ENCODE data around the gene RPE65.

DNA sequence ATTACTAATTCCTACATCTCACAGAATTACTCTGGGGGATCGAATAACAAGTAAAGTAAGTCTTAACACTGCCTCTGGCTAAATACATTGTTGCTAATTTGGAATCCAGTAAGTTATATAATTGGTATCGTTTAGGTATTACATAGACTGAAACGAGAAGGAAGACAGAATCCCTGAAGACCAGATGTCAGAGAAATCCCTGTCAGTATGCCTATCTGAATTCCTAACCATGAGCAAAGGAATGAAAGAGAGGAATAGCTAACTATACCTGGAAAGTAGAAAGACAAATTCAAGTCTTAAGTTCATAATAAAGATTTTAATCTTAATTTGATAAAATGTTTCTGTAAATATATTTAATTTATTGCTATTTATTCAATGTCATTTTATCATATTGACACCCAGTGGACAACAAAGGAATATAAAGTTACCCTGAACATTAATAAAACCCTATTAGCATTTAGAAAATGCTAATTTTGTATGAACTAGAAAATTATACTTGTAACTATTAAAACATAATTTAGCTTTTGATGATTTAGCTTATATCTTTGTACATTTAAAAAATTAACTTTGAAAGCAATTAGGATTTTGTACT is 35.8 kb upstream of the RPE65 start:
- TF ChIP-seq, protein P1, sequence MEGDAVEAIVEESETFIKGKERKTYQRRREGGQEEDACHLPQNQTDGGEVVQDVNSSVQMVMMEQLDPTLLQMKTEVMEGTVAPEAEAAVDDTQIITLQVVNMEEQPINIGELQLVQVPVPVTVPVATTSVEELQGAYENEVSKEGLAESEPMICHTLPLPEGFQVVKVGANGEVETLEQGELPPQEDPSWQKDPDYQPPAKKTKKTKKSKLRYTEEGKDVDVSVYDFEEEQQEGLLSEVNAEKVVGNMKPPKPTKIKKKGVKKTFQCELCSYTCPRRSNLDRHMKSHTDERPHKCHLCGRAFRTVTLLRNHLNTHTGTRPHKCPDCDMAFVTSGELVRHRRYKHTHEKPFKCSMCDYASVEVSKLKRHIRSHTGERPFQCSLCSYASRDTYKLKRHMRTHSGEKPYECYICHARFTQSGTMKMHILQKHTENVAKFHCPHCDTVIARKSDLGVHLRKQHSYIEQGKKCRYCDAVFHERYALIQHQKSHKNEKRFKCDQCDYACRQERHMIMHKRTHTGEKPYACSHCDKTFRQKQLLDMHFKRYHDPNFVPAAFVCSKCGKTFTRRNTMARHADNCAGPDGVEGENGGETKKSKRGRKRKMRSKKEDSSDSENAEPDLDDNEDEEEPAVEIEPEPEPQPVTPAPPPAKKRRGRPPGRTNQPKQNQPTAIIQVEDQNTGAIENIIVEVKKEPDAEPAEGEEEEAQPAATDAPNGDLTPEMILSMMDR (conservative IDR thresholded peaks at IDR 0.05; ENCODE audit: low read depth in 2 of 2): no peak
- TF ChIP-seq EZH2 (IDR thresholded peaks at IDR 0.05; ENCODE audit: low read depth, unreplicated experiment): no peak
- no peak for TF ChIP-seq EZH2phosphoT487 (IDR thresholded peaks at IDR 0.05; ENCODE audit: unreplicated experiment)
- TF ChIP-seq, protein P2, sequence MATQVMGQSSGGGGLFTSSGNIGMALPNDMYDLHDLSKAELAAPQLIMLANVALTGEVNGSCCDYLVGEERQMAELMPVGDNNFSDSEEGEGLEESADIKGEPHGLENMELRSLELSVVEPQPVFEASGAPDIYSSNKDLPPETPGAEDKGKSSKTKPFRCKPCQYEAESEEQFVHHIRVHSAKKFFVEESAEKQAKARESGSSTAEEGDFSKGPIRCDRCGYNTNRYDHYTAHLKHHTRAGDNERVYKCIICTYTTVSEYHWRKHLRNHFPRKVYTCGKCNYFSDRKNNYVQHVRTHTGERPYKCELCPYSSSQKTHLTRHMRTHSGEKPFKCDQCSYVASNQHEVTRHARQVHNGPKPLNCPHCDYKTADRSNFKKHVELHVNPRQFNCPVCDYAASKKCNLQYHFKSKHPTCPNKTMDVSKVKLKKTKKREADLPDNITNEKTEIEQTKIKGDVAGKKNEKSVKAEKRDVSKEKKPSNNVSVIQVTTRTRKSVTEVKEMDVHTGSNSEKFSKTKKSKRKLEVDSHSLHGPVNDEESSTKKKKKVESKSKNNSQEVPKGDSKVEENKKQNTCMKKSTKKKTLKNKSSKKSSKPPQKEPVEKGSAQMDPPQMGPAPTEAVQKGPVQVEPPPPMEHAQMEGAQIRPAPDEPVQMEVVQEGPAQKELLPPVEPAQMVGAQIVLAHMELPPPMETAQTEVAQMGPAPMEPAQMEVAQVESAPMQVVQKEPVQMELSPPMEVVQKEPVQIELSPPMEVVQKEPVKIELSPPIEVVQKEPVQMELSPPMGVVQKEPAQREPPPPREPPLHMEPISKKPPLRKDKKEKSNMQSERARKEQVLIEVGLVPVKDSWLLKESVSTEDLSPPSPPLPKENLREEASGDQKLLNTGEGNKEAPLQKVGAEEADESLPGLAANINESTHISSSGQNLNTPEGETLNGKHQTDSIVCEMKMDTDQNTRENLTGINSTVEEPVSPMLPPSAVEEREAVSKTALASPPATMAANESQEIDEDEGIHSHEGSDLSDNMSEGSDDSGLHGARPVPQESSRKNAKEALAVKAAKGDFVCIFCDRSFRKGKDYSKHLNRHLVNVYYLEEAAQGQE (IDR thresholded peaks at IDR 0.05; ENCODE audit: unreplicated experiment): no peak
- no peak for TF ChIP-seq POLR2AphosphoS5 (IDR thresholded peaks at IDR 0.05; ENCODE audit: low read depth)
- TF ChIP-seq CREB1 (CRISPR knock-in tag; IDR thresholded peaks at IDR 0.05; ENCODE audit: low read depth): no peak
- no peak for TF ChIP-seq JUNB (IDR thresholded peaks at IDR 0.05; ENCODE audit: unreplicated experiment)
- TF ChIP-seq NANOG (IDR thresholded peaks at IDR 0.05; ENCODE audit: borderline replicate concordance): no peak
- no peak for TF ChIP-seq ZNF114 (CRISPR knock-in tag; IDR thresholded peaks at IDR 0.05)
- TF ChIP-seq ZNF462 (CRISPR knock-in tag; IDR thresholded peaks at IDR 0.05): no peak

All from GM23338 (cell line).